NCI-H748 treated with DMSO at 0.1 percent for 48 hours (cell line): ENCODE data around the gene ATP11A.
A peak's percentile ranks its signal among the peaks of the same experiment; 100 is the strongest.
"Not testable (repeated sequence)": the region's sequence is repeated elsewhere in the genome, so short reads cannot be mapped to it uniquely, and the experiment has no call there.

ENCODE experiments used
- DNase-seq: peaks from one replicate; lab custom pipeline; 2025; lab: John Stamatoyannopoulos, UW

ATP11A gene

DNA sequence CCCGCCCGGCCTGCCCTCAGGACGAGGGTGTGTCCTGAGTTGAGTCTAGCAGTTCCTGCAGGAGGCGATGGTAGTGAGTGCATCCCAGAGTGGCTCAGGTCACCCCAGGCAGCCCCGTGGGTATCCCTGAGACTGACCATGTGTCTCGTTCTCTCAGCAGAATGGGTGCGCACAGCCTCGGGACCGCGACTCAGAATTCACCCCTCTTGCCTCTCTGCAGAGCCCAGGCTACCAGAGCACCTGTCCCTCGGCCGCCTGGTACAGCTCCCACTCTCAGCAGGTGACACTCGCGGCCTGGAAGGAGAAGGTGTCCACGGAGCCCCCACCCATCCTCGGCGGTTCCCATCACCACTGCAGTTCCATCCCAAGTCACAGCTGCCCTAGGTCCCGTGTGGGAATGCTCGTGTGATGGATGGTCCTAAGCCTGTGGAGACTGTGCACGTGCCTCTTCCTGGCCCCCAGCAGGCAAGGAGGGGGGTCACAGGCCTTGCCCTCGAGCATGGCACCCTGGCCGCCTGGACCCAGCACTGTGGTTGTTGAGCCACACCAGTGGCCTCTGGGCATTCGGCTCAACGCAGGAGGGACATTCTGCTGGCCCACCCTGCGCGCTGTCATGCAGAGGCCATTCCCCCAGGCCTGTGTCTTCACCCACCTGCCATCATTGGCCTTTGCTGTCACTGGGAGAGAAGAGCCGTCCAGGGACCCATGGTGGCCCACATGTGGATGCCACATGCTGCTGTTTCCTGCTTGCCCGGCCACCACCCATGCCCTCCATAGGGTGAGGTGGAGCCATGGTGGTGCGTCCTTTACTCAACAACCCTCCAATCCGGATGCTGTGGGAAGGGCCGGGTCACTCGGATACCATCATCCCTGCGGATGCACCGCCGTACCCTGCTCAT lies 192.1 kb downstream of the ATP11A start:
- DNase-seq: no peak

DNA sequence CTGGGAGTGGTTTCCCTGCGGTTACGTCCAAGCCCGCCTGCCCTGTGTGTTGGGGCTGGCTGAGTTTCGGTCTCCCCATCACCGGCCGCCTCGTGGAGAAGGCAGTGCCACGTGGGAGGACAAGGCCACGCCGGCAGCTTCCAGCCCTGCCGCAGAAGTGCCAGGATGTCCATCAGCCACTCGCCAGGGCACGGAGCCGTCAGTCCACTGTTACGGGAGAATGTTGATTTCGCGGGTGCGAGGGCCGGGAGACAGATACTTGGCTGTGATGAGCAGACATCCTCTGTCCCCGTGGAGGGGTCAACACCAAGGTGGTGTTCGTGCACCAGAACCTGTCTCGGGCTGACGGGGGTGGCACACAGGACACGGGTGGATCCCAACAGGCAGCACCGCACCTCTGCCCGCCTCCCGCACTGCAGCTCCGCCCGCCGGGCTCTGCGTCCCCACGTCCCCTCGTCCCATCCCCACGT lies 192.8 kb downstream of the ATP11A start:
- no peak for DNase-seq

DNA sequence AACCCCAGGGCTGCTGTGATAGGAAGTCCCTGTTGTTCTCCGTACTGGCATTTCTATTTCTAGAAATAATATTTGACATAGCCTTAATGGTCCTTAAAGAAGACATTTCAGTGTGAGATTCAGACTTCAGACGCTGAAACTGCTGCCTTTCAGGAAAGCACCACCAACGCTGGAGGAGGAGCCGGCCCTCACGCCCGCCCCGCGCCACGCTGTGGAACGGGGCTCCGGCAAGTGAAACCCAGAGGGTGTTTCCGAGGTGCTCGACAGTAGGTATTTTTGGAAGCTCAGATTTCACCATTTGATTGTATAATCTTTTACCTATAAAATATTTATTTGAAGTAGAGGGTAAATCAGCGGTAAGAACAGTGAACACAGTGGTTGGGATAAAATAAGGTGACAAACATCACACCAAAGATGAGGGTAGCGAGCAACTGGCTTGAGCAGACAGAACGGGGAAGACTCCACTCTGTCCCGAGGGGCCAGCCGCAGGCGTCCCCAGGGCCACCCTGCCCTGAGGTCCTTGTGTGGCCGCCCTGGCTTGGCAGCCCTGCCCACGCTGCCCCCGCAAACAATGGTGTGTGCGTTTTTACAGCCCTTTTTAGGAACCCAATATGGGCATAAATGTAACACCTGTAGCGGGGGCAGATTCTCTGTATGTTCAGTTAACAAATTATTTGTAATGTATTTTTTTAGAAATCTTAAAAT lies 193.6 kb downstream of the ATP11A start:
- no peak for DNase-seq

DNA sequence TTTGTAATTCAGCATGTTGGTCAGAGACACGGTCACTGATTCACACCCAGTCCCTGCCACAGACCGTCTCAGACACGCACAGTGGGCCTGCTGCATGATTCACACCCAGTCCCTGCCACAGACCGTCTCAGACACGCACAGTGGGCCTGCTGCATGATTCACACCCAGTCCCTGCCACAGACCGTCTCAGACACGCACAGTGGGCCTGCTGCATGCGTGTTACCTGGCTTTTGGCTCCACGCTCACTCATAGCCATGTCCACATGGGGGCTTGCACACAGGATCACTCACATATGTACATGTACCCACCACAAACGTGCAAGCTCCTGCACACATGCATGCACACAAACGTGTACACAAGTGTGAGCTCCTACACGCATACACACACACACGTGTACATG lies 194.9 kb downstream of the ATP11A start:
- not testable (repeated sequence) for DNase-seq

DNA sequence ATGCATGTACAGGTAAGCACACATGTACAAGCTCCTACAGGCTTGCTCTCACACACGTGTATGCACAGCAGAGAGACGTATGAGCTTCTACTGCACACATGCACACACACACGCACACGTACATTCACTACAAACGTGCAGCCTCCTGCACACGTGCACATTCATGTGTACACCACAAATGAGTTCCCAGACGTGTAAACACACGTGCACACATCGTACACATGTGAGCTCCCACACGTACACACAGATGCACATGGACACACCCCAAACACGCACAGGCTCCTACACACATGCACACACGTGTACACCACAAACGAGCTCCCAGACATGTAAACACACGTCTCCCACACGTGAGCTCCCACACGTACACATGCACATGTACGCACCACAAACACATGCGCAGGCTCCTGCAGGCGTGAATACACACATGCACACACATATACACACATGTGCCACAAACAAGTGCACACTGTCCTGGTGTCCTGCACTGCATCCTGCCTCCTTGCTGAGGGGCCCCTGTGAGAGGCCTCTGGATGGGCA lies 195.5 kb downstream of the ATP11A start:
- DNase-seq: no peak

DNA sequence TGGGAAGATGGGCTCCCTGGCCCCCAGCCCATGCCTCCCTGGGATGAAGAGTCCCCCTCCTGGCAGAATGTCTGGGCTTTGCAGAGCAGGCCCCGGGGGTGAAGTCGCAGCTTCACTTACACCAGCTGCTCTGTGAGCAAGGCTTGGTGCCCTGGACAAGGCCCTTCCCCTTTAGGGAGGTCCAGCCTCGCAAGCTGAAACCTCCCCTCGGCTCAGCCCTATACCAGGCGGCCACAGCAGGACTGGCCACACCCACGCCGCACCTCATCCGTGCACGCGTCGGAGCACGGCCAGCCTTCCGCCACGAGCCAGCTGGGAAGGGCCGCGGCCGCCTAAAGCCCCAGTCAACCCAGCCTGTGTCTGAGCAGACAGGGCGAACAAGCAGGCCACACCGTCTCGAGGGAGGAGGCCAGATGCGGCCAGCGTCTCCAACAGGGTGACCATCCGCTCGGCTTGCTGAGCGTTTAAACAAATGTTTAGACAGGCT lies 196.0 kb downstream of the ATP11A start:
- peak; percentile 74 for DNase-seq

DNA sequence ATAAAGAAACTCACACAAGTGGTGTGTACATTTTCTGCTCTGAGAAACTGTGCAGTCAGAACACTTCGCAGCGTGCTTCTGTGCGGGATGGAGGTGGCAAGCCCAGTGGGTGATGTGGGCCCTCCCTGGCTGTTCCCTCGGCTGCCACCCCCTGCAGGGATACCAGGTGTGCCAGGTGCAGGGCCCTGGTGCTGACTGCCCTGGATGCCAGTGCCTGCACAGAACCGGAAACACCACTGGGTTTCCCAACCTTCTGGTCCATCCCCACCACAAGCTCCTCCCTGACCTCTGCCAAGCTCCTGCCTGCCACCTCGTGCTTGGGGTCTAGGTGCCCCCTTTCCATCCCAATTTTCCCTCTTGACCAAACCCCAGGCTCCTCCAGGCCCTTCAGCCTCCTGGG lies 197.3 kb downstream of the ATP11A start:
- no peak for DNase-seq

DNA sequence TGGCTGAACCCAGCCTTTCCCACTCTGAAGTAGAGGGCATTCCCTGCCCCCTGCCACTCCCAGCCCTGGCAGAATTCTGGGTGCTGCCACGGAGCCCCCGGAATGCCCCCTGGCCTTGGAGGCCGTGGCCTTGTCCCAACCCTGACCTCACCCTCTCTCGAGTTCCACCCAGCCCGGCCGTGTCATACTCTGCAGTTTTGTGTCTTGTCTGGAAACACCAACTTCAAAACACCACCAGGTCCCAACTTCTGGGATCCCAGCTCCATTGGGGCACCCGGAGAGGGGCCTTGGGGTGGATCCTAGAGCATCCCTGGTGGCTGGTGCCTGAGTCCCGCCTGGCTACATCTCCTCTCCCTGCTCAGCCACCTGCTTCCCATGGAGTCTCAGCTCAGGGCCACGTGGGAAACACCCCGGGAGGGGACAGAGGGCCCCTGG lies 197.7 kb downstream of the ATP11A start:
- no peak for DNase-seq

DNA sequence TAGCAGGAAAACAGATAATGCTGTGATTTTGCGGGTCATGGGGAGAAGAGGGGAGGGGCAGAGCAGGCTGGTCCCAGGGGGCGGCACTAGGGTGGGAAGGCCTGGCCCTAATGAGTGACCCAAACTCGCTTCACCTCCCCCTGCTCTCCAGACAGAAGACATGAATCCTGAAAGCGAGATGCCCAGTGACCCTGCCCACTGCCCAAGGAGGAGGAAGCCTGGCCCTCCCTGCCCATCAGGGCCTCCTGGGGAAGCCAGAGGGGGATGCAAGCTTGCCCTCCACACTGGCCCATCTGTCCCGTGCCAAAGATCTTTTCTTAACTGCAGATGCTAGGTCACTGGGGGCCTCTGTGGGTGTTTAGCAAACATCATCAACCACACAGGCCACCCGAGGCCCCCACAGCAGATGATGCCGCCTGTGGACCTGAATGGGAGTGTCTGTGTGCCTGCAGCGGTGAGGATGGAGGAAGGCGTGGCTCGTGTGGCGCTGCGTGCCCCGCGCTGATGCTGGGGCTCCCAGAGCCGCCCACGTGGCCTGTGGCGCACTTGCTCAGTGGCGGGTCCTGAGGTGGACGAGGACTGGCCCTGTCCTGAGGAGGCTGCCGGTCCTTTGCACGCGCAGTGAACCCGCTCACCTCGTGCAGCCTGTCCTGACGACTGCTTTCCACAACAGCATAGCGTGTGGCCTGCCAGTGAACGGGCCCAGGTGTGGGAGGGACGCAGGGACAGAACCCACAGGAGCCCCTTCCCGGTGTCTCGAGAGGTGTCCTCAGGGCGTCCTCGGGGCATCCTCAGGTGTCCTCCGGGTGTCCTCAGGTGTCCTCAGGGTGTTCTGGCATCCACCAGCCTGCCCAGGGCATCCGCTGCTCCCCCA lies 198.6 kb downstream of the ATP11A start:
- no peak for DNase-seq

DNA sequence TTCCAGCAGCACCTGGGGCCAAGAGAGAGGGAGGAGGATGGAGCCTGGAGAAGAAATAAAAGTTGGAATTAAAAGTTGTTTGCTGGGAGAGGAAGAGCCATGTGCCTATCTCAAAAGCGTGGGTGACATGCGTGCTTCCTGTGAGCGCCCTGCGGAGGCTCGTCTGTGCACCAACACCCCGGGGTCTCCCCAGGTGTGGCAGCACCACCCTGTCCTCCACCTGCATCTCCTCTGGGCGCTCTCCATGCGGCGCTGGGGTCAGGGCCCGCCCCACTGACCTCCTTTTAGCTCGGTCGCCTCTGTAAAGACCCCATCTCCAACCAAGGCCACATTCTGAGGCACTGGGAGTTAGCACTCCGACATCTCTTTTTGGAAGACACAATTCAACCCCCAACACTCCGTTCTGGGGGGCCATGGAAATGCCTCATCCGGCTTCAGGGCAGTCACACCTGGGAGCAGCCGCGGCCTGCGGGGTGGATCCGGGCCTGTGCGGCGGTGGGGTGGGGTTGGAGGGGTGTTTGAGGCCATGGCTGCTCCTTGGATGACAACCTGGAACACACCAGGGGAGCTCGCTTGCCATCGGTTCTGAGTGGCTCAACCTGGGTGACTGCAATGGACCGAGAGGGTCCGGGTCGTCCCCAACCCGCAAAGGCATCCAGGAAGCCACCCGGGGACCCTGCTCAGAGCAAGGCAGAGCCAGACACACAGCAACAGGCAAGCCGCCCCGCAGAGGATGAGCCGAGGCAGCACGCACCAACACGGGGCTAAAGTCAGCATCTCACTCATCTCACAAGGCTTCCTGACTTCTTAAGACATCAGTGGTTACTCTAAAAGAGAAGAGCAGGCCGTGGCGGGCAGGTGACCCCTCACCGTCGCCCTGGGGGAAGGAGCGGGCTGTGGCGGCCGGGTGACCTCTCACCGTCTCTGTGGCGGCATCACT lies 199.8 kb downstream of the ATP11A start:
- DNase-seq: no peak

DNA sequence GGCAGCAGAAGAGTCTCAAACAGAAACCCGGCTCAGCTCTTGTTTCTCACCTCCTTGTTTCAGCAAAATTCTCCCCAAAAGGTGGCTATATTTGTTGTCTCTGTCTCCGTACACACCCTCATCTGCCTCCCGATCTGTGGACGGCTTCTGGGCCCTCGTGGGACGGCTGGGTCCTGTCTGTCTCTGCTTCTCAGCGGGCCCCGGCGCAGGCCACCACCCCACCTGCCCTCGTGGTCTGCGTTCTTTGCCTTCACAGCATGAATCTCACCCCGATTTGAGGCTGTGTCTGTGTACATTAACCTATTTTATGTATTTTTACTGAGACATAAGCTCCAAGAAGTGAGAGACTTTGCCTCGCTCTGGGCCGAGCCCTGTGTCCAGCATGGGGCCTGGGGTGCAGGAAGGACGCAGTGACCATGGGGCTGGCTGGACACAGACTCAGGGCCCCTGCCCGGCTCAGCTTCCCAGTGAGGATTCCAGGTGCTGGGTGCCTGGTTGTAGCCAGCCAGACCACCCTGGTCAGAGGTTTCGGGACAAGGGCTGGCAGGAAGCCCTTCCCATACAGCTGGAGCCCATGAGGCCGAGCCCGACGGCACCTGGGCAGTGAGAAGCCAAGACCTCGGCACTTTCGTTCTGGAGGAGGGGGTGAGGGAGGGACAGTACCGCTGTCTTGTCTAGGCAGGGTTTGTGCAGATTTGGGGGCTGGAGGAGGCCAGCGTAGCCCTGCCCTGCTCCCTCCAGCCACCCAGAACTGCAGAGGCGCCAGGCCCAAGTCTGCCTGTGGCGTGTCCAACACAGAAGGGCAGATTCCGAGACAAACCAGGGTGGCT lies 200.7 kb downstream of the ATP11A start:
- no peak for DNase-seq

DNA sequence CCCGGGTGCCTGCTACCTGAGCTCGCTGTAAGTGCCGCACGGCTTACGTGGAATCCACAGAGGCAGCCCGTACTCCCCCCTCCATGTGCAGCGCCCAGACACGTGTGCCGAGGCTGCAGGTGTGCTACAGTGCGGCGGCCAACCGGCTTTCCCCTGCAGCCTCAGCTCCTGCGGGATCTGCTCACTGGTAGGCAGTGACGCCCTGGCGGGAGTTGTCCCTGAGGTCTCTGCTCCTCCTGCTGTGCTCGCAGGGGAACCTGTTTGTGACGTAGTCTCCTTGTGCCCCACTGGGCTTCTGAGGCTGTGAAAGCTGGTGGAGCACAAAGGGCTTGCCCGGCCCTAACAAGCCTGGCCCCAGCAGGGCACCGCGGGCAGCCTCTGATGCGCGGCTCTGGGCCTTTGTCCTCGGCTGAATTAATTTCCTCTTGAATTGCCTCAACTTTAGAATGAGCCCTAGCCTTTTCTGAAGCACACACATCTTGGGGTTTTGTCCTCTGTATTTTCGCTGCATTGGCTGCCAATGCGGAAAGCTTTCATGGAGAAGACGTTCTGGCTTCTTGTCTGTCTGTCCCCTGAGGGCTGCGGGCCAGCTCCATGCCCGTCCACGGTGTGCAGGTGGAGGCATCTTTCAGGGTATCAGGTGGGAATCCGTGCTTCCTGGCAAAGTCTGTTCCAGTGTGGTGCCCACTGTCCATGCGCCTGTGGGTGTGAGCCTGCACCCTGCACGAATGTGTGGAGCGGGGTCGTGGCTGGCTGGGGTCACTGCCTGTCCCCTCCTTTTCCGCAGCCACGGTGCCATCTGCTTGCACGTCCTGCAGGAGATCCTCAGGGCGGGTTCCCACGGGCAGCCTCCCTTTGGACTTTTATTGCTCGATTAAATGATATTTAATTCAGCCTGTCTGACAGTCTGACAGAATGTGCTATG lies 201.9 kb downstream of the ATP11A start:
- DNase-seq: peak; percentile 14

DNA sequence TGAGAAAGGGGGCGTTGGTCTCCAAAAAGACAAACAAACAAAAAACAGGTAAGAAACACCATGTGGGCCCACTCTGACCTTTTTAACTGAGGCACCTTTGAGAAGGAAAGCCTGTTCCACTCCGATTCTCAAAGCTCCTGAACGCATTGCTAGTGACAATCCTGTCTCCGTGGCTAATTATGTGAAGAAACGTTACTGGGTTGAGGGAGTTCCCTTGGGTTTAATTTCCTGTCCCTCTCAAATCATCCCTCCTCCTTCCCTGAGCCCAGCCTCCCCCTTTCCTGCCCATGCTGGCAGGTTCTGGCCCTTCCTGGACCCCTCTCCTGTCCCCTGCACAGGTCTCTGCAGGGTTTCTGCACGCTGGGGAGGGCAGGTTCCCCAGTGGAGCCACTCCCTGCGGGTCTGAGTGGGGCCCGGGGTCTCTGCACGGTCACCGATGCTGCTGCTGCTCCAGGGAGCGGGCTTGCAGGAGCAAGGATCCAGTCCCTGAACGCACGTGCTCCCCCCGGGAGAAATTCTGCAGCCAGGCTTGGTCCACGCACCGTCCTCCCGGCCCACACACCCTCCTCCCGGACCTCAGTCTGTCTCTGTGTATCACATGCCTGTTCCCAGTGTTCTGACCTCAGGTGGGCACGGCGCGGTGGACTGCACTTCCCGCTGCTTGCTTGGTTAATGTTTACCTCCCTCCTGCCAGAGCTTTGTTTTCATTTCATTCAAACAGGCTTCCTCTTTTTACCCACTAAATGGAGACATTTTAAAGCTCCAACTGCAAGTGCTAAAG lies 202.8 kb downstream of the ATP11A start:
- DNase-seq: peak; percentile 39

DNA sequence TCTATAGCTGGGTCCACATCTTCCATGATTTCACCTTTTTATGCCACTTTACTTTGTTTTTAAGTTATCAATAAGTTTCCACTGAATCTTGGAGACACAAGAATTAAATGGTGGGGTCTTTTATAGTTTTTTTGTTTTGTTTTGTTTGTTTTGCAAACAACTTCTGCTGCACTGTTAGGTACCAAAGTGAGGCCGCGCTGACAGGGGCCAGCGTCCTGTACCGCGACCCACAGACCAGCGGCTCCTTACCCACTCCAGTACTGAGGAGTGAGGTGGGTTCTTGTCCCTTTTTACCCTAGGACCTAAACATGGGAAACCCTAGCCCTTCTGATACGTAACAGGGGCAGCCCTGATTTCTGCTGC lies 203.3 kb downstream of the ATP11A start:
- peak; percentile 33 for DNase-seq

DNA sequence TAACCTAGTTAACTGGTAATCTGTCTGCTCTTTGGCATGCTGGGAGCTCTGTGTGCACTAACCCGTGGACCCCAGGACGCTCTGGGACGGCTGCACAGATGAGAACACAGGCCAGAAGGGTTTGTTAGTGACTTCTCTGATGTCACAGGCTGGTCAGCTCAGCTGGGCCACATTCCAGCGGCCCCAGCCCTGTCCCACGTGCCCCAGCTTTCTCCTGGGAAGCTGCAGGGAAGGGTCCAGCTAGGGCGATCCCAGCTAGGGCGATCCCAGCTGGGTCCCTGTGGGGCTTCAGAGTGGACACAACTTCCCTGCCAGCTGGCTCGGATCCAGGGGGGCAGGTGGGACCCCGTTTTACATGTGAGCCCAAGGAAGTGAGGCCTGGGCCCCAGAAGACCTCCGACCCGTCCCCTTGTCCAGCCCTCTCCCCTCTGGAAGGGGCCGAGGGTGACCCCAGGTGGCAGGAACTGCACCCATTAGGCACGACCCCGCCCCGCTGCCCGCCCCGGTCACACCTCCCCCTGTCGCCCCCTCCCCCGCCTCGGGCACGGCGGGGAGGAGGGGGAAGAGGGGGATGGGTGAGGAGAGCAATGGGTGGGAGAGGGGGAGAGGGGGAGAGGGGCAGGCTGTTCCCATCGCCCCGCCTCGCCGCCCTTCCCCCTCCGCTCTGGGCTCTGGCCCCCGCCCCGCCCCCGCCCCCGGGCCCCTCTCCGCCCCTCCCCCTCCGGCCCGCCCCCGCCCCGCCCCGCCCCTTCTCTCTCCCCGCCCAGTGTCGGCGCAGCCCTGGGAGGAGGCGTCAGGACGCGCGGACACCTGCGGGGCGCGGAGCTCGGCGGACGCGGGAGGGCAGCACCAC lies 204.0 kb downstream of the ATP11A start:
- DNase-seq: peak; percentile 37

DNA sequence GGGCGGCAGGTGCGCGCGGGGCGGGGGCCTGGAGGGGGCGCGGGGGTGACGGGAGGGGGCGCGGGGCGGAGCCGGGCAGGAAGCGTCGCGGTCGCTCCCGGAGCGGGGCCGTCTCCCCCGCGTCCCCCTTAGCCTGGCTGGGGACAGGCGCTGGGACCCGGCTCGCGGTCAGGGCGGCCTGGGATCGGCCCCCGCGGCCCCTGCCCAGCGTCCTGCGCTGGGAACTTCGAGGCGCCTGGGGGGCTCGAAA lies 204.5 kb downstream of the ATP11A start:
- no peak for DNase-seq
